ENCODE measurements around the gene USP33.
"Not testable (repeated sequence)": the region's sequence is repeated elsewhere in the genome, so short reads cannot be mapped to it uniquely, and the experiment has no call there.

USP33 gene

DNA sequence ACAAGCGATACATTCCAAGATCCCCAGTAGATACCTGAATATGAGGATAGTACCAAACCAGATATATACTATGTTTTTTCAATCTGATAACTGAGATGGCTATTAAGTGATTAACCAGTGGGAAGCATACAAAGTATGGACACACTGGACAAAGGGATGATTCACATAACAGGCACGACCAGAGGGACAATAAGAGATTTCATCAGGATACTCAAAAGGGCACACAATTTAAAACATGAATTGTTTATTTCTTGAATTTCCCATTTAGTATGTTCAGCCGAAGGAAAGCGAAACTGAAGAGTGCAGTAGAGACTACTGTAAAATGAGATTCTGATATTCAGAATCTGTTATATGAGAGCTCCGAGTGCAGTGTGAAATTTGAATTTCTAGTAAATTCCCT, 87.8 kb downstream of the USP33 start:
- DNase-seq (ENCODE audit: low spot score), result no peak

DNA sequence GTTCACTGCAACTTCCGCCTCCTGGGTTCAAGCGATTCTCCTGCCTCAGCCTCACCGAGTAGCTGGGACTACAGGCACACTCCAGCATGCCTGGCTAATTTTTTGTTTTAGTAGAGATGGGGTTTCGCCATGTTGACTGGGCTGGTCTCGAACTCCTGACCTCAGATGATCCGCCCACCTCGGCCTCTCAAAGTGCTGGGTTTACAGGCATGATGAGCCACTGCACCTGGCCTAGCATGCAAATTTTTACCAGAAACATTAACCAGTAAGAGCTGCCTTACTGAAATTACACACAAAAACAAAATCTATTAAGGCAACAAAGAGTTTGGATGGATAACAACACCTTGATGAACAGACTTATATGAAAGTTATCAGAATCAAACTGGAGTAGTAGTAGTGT, 89.3 kb downstream of the USP33 start:
- DNase-seq (ENCODE audit: low spot score), result no peak

GRCh38 chr1:77668924-77669449, 90.7 kb downstream of the USP33 start:
- DNase-seq (ENCODE audit: low spot score), result no peak

- no peak for DNase-seq (ENCODE audit: low spot score)
Observed at GRCh38 chr1:77664939-77665516, 94.6 kb downstream of the USP33 start.

DNA sequence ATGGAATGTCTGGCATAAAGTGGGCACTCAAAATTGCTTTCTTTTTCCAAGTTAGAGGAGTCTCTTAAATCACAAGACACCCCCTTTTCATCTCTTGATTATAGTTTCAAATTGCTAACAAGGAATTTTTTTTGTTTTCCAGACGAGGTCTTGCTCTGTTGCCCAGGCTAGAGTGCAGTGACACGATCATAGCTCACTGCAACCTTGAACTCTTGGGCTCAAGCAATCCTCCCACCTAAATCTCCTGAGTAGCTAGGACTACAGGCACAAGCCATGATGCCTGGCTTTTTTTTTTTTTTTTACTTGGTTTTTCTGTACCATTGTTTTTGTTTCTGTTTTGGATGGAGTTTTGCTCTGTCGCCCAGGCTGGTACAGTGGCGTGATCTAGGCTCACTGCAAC, 98.0 kb downstream of the USP33 start:
- no peak for DNase-seq (ENCODE audit: low spot score)

- DNase-seq (ENCODE audit: low spot score), result no peak
Observed at GRCh38 chr1:77659879-77660593, 99.6 kb downstream of the USP33 start.

DNA sequence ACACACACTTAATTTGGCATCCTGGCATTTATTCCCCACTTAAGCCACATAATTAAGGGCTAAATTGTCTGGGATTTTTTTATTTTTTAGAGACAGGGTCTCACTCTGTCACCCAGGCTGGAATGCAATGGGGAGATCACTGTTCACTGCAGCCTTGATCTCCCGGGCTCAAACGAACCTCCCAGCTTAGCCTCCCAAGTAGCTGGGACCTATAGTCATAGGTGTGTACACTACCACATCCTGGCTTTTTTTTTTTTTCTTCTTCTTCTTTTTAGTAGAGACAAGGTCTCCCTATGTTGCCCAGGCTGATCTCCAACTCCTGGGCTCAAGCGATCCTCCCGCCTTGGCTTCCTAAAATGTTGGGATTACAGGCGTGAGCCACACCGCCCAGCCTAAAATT, 101.4 kb downstream of the USP33 start:
- no peak for DNase-seq (ENCODE audit: low spot score)

GRCh38 chr1:77655431-77655974, 104.1 kb downstream of the USP33 start:
- no peak for DNase-seq (ENCODE audit: low spot score)

DNA sequence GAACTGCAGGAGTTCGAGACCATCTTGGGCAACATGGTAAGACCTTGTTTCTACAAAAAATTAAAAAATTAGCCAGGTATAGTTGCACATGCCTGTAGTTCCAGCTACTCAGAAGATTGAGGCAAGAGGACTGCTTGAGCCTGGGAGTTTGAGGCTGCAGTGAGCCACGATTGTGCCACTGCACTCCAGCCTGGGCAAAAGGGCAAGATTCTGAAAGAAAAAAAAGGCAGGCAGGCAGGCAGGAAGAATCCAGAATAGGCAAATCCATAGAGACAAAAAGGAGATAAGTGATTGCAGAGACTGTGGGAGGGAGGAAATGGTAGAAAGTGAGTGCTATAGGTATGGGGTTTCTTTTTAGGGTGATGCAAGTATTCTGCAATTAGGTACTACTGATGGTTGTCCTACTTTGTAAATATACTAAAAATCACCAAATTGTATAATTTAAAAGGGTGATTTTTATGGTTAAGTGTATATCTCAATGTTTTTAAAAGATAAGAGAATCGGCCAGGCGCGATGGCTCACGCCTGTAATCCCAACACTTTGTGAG, 106.6 kb downstream of the USP33 start:
- DNase-seq (ENCODE audit: low spot score), result no peak

GRCh38 chr1:77652268-77652667, 107.4 kb downstream of the USP33 start:
- no peak for DNase-seq (ENCODE audit: low spot score)

- no peak for DNase-seq (ENCODE audit: low spot score)
Observed at GRCh38 chr1:77649127-77649526, 110.5 kb downstream of the USP33 start.

- DNase-seq (ENCODE audit: low spot score), result not testable (repeated sequence)
Observed at GRCh38 chr1:77646224-77646623, 113.4 kb downstream of the USP33 start.

Data from hematopoietic multipotent progenitor cell treated with erythropoietin and hydrocortisone succinate and interleukin-3 and kit ligand, for 17 days (in vitro differentiated cells).